H9 (cell line): ENCODE data around the gene ZNF165. TPM values are rescaled to one million over a fixed set of nuclear protein-coding genes. Genes with fewer than 3 reads are reported as not detected.

Experiments
- DNase-seq: peaks from one replicate; pipeline ENCODE4 v3.0.0-alpha.2; 2017
- H2AFZ ChIP-seq: one replicate; pipeline ENCODE4 v1.6.1; 2013; ENCODE audit warnings: mild to moderate bottlenecking, low read length, control low read depth, moderate library complexity
- H2AK5ac ChIP-seq: 2 replicates; pipeline ENCODE4 v1.6.1; 2013; ENCODE audit warnings: low read length, control low read depth, mixed read lengths; ENCODE audit not compliant: insufficient read length
- H2BK120ac ChIP-seq: one replicate; pipeline ENCODE4 v1.6.1; 2013; ENCODE audit warnings: low read depth, mild to moderate bottlenecking, low read length, control low read depth, inconsistent platforms; ENCODE audit not compliant: poor library complexity, severe bottlenecking
- H2BK12ac ChIP-seq: 2 replicates; pipeline ENCODE4 v1.6.1; 2013; ENCODE audit warnings: low read length, control low read depth, mixed read lengths, low read depth; ENCODE audit not compliant: insufficient read length
- H2BK15ac ChIP-seq: 2 replicates; pipeline ENCODE4 v1.6.1; 2013; ENCODE audit warnings: low read depth, low read length, control low read depth
- H2BK20ac ChIP-seq: one replicate; pipeline ENCODE4 v1.6.1; 2013; ENCODE audit warnings: low read depth, mild to moderate bottlenecking, low read length, control low read depth, inconsistent platforms; ENCODE audit not compliant: poor library complexity, severe bottlenecking
- H2BK5ac ChIP-seq: 2 replicates; pipeline ENCODE4 v1.6.1; 2013; ENCODE audit warnings: low read length, control low read depth, mixed read lengths; ENCODE audit not compliant: insufficient read length
- H3K14ac ChIP-seq: 2 replicates; pipeline ENCODE4 v1.6.1; 2013; ENCODE audit warnings: low read length, control low read depth; ENCODE audit not compliant: insufficient read depth
- H3K18ac ChIP-seq: 2 replicates; pipeline ENCODE4 v1.6.1; 2013; ENCODE audit warnings: low read depth, mild to moderate bottlenecking, mixed read lengths, low read length, control low read depth; ENCODE audit not compliant: insufficient read length
- H3K23ac ChIP-seq: 2 replicates; pipeline ENCODE4 v1.6.1; 2013; ENCODE audit warnings: low read length, control low read depth, mixed read lengths, low read depth; ENCODE audit not compliant: insufficient read length
- H3K23me2 ChIP-seq: 2 replicates; pipeline ENCODE4 v1.6.1; 2013; ENCODE audit warnings: low read depth, mild to moderate bottlenecking, mixed read lengths, low read length, control low read depth; ENCODE audit not compliant: insufficient read length, poor library complexity, severe bottlenecking
- H3K27ac ChIP-seq: 2 replicates; pipeline ENCODE4 v1.5.1; 2013; ENCODE audit warnings: low read length, control low read depth, mixed read lengths, low read depth; ENCODE audit not compliant: insufficient read length
- H3K27me3 ChIP-seq: 2 replicates; pipeline ENCODE4 v1.6.1; 2013; ENCODE audit warnings: low read length, control low read depth, inconsistent platforms; ENCODE audit not compliant: insufficient read depth
- H3K4ac ChIP-seq: 2 replicates; pipeline ENCODE4 v1.6.1; 2013; ENCODE audit warnings: low read depth, mild to moderate bottlenecking, control low read depth, inconsistent platforms, low read length, moderate library complexity
- H3K4me1 ChIP-seq: 2 replicates; pipeline ENCODE4 v1.6.1; 2013; ENCODE audit warnings: low read length, control low read depth, inconsistent platforms; ENCODE audit not compliant: insufficient read depth
- H3K4me2 ChIP-seq: 2 replicates; pipeline ENCODE4 v1.6.1; 2013; ENCODE audit warnings: low read length, control low read depth, mixed read lengths; ENCODE audit not compliant: insufficient read length, insufficient read depth
- H3K56ac ChIP-seq: 2 replicates; pipeline ENCODE4 v1.6.1; 2013; ENCODE audit warnings: low read depth, mild to moderate bottlenecking, mixed read lengths, low read length, control low read depth; ENCODE audit not compliant: insufficient read length
- H3K79me1 ChIP-seq: 2 replicates; pipeline ENCODE4 v1.6.1; 2013; ENCODE audit warnings: low read depth, mild to moderate bottlenecking, moderate library complexity, low read length, control low read depth, inconsistent platforms; ENCODE audit not compliant: insufficient read depth, poor library complexity, severe bottlenecking
- H3K79me2 ChIP-seq: 2 replicates; pipeline ENCODE4 v1.6.1; 2013; ENCODE audit warnings: low read length, control low read depth, inconsistent platforms; ENCODE audit not compliant: insufficient read depth
- H3K9ac ChIP-seq: 2 replicates; pipeline ENCODE4 v1.6.1; 2013; ENCODE audit warnings: low read length, control low read depth, mixed read lengths; ENCODE audit not compliant: insufficient read length; ENCODE audit errors: extremely low read depth
- H3K9me3 ChIP-seq: one replicate; pipeline ENCODE4 v1.6.1; 2013; ENCODE audit warnings: low read depth, low read length, inconsistent platforms; ENCODE audit not compliant: control insufficient read depth
- H3T11ph ChIP-seq: one replicate; pipeline ENCODE4 v1.6.1; 2013; ENCODE audit warnings: mild to moderate bottlenecking, low read length, control low read depth, inconsistent platforms
- H4K20me1 ChIP-seq: one replicate; pipeline ENCODE4 v1.6.1; 2013; ENCODE audit not compliant: control insufficient read depth, insufficient read length, insufficient read depth
- H4K5ac ChIP-seq: 2 replicates; pipeline ENCODE4 v1.6.1; 2013; ENCODE audit warnings: low read depth, mild to moderate bottlenecking, mixed read lengths, low read length, control low read depth; ENCODE audit not compliant: insufficient read length
- H4K8ac ChIP-seq: replicated peaks from 2 replicates; pipeline ENCODE4 v1.6.1; 2013; ENCODE audit warnings: low read length, control low read depth, mixed read lengths, low read depth; ENCODE audit not compliant: insufficient read length
- H4K91ac ChIP-seq: 2 replicates; pipeline ENCODE4 v1.6.1; 2013; ENCODE audit warnings: low read depth, mild to moderate bottlenecking, moderate library complexity, mixed read lengths, low read length, control low read depth; ENCODE audit not compliant: insufficient read length
- H3K27ac Mint-ChIP-seq, 3 experiments: 2 replicates in 2 of 3; 3 replicates in 1 of 3; pipeline ENCODE4 v1.8.0; 2020 to 2021; ENCODE audit warnings: mixed read lengths in 3 of 3, mild to moderate bottlenecking in 1 of 3, moderate library complexity in 1 of 3
- H3K27me3 Mint-ChIP-seq: 2 replicates; pipeline ENCODE4 v1.8.0; 2021; ENCODE audit warnings: low read depth, mild to moderate bottlenecking, moderate library complexity, mixed read lengths
- H3K36me3 Mint-ChIP-seq, 3 experiments: 2 replicates in 2 of 3; 3 replicates in 1 of 3; pipeline ENCODE4 v1.8.0; 2020 to 2021; ENCODE audit warnings: low read depth in 3 of 3, mixed read lengths in 3 of 3; ENCODE audit not compliant: insufficient read depth in 1 of 3
- H3K4me1 Mint-ChIP-seq, 2 experiments: 2 replicates each; pipeline ENCODE4 v1.8.0; 2020; ENCODE audit warnings: mixed read lengths in 2 of 2
- H3K4me3 Mint-ChIP-seq, 2 experiments: 2 replicates in 1 of 2; 3 replicates in 1 of 2; pipeline ENCODE4 v1.8.0; 2020 to 2021; ENCODE audit warnings: mild to moderate bottlenecking in 2 of 2, mixed read lengths in 2 of 2, moderate library complexity in 1 of 2
- H3K9me3 Mint-ChIP-seq, 2 experiments: 2 replicates in 1 of 2; 3 replicates in 1 of 2; pipeline ENCODE4 v1.8.0; 2020; ENCODE audit warnings: mild to moderate bottlenecking in 2 of 2, mixed read lengths in 2 of 2, moderate library complexity in 1 of 2
- WGBS: extraction: QIAGEN DNeasy Blood & Tissue Kit; methylation state at CpG from one replicate; pipeline ENCODE4 v1.1.7; 2013; ENCODE audit warnings: missing lambda C conversion rate, low lambda C conversion rate, mixed read lengths; ENCODE audit not compliant: insufficient read length; ENCODE audit errors: extremely low coverage; 5-methylcytosine and 5-hydroxymethylcytosine counted together
- total RNA-seq: library from RNA; stranded (reverse); gene quantifications from 2 replicates; pipeline ENCODE4 v1.2.1, GENCODE V29; 2021
- TF ChIP-seq, protein P1 (sequence below): fragments of 200-600 bp; sonication (generic); conservative IDR thresholded peaks from 3 replicates; pipeline ENCODE4 v1.8.0; 2021; ENCODE audit warnings: antibody characterized with exemption, mild to moderate bottlenecking

ZNF165 gene
- total RNA-seq, 1 experiment from 2014 or later = 5.8 TPM

GRCh38 chr6:28111964-28112363, 31.6 kb downstream of the ZNF165 start:
- Histone ChIP-seq H2AK5ac (no peak overlapping the region), H4K5ac (no peak overlapping the region), H2BK15ac (no peak overlapping the region), H3K79me2 (no peaks in the 10 kb centered on the region), H3K4me1 (no peaks in the 10 kb centered on the region), H3K79me1 (no peaks in the 10 kb centered on the region), H3K18ac (no peak overlapping the region), H3K23ac (no peak overlapping the region), H3K4ac (no peak overlapping the region), H2BK12ac (no peak overlapping the region), H4K20me1 (no peaks in the 10 kb centered on the region), H2BK120ac (no peak overlapping the region), H2BK20ac (no peak overlapping the region), H2AFZ (no peak overlapping the region), H3K27ac (no peak overlapping the region), H4K8ac (no peak overlapping the region), H3T11ph (no peak overlapping the region), H4K91ac (no peak overlapping the region), H3K56ac (no peak overlapping the region), H3K23me2 (no peaks in the 10 kb centered on the region), H2BK5ac (no peak overlapping the region), H3K9ac (no peak overlapping the region), H3K14ac (no peak overlapping the region), H3K9me3 (no peaks in the 10 kb centered on the region), H3K27me3 (no peaks in the 10 kb centered on the region; the same call in 1 of the 2 replicates), H3K4me2 (no peak overlapping the region)
- no peaks in the 10 kb centered on the region for H3K9me3 Mint-ChIP-seq
- H3K27me3 Mint-ChIP-seq = peaks cover 31% of the 10 kb centered on the region
- no peak overlapping the region for H3K27ac Mint-ChIP-seq
- peaks cover 0 to 4% of the 10 kb centered on the region in 2 experiments; a peak in 1 of 4 replicates for H3K4me1 Mint-ChIP-seq
- H3K36me3 Mint-ChIP-seq = peaks cover 0 to 15% (median 7%) of the 10 kb centered on the region in 3 experiments; a peak in 5 of 7 replicates
- WGBS = no CpG with 5 or more reads among the region's 3 CpGs
- DNase-seq = no peak
- no peak overlapping the region for H3K4me3 Mint-ChIP-seq
- TF ChIP-seq, protein P1, sequence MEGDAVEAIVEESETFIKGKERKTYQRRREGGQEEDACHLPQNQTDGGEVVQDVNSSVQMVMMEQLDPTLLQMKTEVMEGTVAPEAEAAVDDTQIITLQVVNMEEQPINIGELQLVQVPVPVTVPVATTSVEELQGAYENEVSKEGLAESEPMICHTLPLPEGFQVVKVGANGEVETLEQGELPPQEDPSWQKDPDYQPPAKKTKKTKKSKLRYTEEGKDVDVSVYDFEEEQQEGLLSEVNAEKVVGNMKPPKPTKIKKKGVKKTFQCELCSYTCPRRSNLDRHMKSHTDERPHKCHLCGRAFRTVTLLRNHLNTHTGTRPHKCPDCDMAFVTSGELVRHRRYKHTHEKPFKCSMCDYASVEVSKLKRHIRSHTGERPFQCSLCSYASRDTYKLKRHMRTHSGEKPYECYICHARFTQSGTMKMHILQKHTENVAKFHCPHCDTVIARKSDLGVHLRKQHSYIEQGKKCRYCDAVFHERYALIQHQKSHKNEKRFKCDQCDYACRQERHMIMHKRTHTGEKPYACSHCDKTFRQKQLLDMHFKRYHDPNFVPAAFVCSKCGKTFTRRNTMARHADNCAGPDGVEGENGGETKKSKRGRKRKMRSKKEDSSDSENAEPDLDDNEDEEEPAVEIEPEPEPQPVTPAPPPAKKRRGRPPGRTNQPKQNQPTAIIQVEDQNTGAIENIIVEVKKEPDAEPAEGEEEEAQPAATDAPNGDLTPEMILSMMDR = no peak
